Measurements from ENCODE around the gene FBXO47. TPM values are rescaled to one million over a fixed set of nuclear protein-coding genes. Genes with fewer than 3 reads are reported as not detected.
"Not testable (repeated sequence)": the region's sequence is repeated elsewhere in the genome, so short reads cannot be mapped to it uniquely, and the experiment has no call there.

FBXO47 gene
- total RNA-seq, 1 donor from 2014 or later, result not detected

DNA sequence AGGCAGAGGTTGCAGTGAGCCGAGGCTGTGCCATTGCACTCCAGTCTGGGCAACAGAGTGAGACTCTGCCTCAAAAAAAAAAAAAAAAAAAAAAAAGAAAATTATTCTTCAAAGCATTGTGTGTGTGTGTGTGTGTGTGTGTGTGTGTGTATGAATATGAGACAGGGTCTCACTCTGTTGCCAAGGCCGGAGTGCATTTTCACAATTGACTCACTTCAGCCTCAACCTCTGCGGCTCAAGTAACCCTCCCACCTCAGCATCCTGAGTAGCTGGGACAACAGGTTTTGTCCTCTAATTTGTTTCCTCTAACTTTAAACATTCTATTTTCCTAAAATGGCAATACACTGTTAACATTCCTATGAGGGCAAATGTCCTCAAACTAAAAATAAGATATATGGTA, 7.7 kb downstream of the FBXO47 start:
- no peaks in the 10 kb centered on the region for H3K36me3 Mint-ChIP-seq
- H3K4me3 ChIP-seq, result no peak overlapping the region
- no peaks in the 10 kb centered on the region for H3K36me3 ChIP-seq
- H3K9me3 Mint-ChIP-seq, result no peaks in the 10 kb centered on the region
- H3K4me3 Mint-ChIP-seq, result no peak overlapping the region
- DNase-seq (ENCODE audit: low spot score), result no peak
- H3K27ac Mint-ChIP-seq, result no peak overlapping the region
- H3K9ac ChIP-seq, result no peak overlapping the region
- no peaks in the 10 kb centered on the region for H3K4me1 Mint-ChIP-seq
- H3K9me3 ChIP-seq (ENCODE audit: low read depth), result no peaks in the 10 kb centered on the region
- no peaks in the 10 kb centered on the region for H3F3A ChIP-seq (ENCODE audit: low read depth)
- H3K27me3 Mint-ChIP-seq (ENCODE audit: insufficient read depth, low read depth), result peaks cover 2% of the 10 kb centered on the region
- no peaks in the 10 kb centered on the region for H3K79me2 ChIP-seq (ENCODE audit: low read depth)
- H2AFZ ChIP-seq (replicated peaks), result no peak overlapping the region
- no peaks in the 10 kb centered on the region for H3K4me1 ChIP-seq
- TF ChIP-seq EZH2phosphoT487 (IDR thresholded peaks at IDR 0.05), result no peak
- no peak for TF ChIP-seq EZH2 (IDR thresholded peaks at IDR 0.05)
- TF ChIP-seq, protein P1, sequence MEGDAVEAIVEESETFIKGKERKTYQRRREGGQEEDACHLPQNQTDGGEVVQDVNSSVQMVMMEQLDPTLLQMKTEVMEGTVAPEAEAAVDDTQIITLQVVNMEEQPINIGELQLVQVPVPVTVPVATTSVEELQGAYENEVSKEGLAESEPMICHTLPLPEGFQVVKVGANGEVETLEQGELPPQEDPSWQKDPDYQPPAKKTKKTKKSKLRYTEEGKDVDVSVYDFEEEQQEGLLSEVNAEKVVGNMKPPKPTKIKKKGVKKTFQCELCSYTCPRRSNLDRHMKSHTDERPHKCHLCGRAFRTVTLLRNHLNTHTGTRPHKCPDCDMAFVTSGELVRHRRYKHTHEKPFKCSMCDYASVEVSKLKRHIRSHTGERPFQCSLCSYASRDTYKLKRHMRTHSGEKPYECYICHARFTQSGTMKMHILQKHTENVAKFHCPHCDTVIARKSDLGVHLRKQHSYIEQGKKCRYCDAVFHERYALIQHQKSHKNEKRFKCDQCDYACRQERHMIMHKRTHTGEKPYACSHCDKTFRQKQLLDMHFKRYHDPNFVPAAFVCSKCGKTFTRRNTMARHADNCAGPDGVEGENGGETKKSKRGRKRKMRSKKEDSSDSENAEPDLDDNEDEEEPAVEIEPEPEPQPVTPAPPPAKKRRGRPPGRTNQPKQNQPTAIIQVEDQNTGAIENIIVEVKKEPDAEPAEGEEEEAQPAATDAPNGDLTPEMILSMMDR (IDR thresholded peaks at IDR 0.05), result no peak
- H3K27me3 ChIP-seq, result no peaks in the 10 kb centered on the region
- no peak overlapping the region for H3K27ac ChIP-seq
- H3K4me2 ChIP-seq, result no peak overlapping the region
- no peaks in the 10 kb centered on the region for H4K20me1 ChIP-seq (ENCODE audit: low read depth)

DNA sequence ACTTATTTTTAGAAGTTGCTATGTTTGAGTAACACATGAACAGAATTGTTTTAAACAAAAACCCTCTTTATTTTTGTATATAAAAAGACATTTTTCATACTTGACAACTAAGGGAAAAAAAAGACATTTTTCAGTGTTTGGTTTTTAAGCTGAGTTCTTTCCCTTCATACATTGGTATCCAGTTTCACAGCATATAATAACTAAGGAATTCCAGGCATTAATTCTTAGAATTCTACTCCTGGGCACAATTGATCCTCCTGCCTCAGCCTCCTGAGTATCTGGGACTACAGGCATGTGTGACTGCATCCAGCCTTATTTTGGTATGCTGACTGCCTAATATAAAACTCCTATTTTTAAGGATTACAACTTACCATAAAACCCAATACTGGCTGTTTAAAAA, 8.4 kb downstream of the FBXO47 start:
- Mint-ChIP-seq H3K9me3 (no peaks in the 10 kb centered on the region), H3K27ac (no peak overlapping the region), H3K4me3 (no peak overlapping the region), H3K36me3 (no peaks in the 10 kb centered on the region), H3K27me3 (ENCODE audit: insufficient read depth, low read depth) (peaks cover 2% of the 10 kb centered on the region), H3K4me1 (no peaks in the 10 kb centered on the region)
- H3K9ac ChIP-seq, result no peak overlapping the region
- no peak overlapping the region for H3K4me2 ChIP-seq
- no peak overlapping the region for H2AFZ ChIP-seq (replicated peaks)
- H4K20me1 ChIP-seq (ENCODE audit: low read depth), result no peaks in the 10 kb centered on the region
- H3K36me3 ChIP-seq, result no peaks in the 10 kb centered on the region
- no peaks in the 10 kb centered on the region for H3K4me1 ChIP-seq
- no peaks in the 10 kb centered on the region for H3K79me2 ChIP-seq (ENCODE audit: low read depth)
- no peak overlapping the region for H3K4me3 ChIP-seq
- no peaks in the 10 kb centered on the region for H3F3A ChIP-seq (ENCODE audit: low read depth)
- DNase-seq (ENCODE audit: low spot score), result no peak
- no peak overlapping the region for H3K27ac ChIP-seq
- TF ChIP-seq EZH2 (IDR thresholded peaks at IDR 0.05), result no peak
- no peak for TF ChIP-seq EZH2phosphoT487 (IDR thresholded peaks at IDR 0.05)
- TF ChIP-seq, protein P1 (IDR thresholded peaks at IDR 0.05), result no peak
- no peaks in the 10 kb centered on the region for H3K9me3 ChIP-seq (ENCODE audit: low read depth)
- H3K27me3 ChIP-seq, result no peaks in the 10 kb centered on the region

DNA sequence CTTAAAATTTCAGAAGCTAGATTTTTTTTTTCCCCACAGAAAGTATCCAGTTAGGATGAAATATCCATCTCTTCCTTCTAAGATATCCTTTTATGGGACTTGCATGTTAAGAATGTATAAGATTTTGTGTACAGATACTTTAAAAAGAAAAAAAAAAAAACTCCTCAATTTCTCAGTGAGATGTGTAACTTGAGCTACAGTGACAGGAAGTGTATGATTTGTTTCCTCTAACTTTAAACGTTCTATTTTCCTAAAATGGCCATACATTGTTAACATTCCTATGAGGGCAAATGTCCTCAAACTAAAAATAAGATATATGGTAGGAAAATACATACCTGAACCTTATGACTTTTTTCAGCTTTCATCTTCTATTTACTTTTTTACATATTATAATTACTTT, 8.9 kb downstream of the FBXO47 start:
- Mint-ChIP-seq H3K9me3 (no peaks in the 10 kb centered on the region), H3K36me3 (no peaks in the 10 kb centered on the region), H3K27ac (no peak overlapping the region), H3K4me3 (no peak overlapping the region), H3K4me1 (no peaks in the 10 kb centered on the region), H3K27me3 (ENCODE audit: insufficient read depth, low read depth) (peaks cover 2% of the 10 kb centered on the region)
- H2AFZ ChIP-seq (replicated peaks), result no peak overlapping the region
- no peaks in the 10 kb centered on the region for H3K36me3 ChIP-seq
- H3K79me2 ChIP-seq (ENCODE audit: low read depth), result no peaks in the 10 kb centered on the region
- H3K4me1 ChIP-seq, result no peaks in the 10 kb centered on the region
- no peak for DNase-seq (ENCODE audit: low spot score)
- no peak overlapping the region for H3K4me3 ChIP-seq
- H3K9ac ChIP-seq, result no peak overlapping the region
- H3K9me3 ChIP-seq (ENCODE audit: low read depth), result no peaks in the 10 kb centered on the region
- TF ChIP-seq EZH2 (IDR thresholded peaks at IDR 0.05) (no peak), EZH2phosphoT487 (IDR thresholded peaks at IDR 0.05) (no peak)
- TF ChIP-seq, protein P1 (IDR thresholded peaks at IDR 0.05), result no peak
- H3F3A ChIP-seq (ENCODE audit: low read depth), result no peaks in the 10 kb centered on the region
- H3K27ac ChIP-seq, result no peak overlapping the region
- no peaks in the 10 kb centered on the region for H4K20me1 ChIP-seq (ENCODE audit: low read depth)
- H3K27me3 ChIP-seq, result no peaks in the 10 kb centered on the region
- no peak overlapping the region for H3K4me2 ChIP-seq

DNA sequence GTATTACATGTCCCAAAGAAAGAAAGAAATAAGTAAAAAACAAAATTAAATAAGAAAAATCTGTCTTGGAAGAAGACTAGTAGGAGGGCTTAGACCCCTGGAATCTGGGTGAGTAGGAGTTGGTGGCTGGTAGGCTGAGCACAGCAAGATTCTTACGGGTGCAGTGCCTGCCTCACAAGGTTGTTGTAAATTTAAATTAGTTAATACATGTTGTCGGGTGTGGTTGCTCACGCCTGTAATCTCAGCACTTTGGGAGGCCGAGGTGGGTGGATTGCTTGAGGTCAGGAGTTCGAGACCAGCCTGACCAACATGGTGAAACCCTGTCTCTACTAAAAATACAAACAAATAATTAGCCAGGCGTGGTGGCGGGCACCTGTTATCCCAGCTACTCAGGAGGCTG, 13.4 kb downstream of the FBXO47 start:
- not testable (repeated sequence) for H3K4me3 Mint-ChIP-seq; H3K27ac Mint-ChIP-seq; H3K27me3 ChIP-seq; H3K4me2 ChIP-seq; H2AFZ ChIP-seq (replicated peaks); H3K79me2 ChIP-seq (ENCODE audit: low read depth); H3K9ac ChIP-seq; H4K20me1 ChIP-seq (ENCODE audit: low read depth); H3K9me3 Mint-ChIP-seq; H3K27me3 Mint-ChIP-seq (ENCODE audit: insufficient read depth, low read depth); H3K9me3 ChIP-seq (ENCODE audit: low read depth); H3K27ac ChIP-seq; H3K4me1 ChIP-seq; DNase-seq (ENCODE audit: low spot score); H3K4me3 ChIP-seq; H3K36me3 Mint-ChIP-seq; H3K4me1 Mint-ChIP-seq; H3F3A ChIP-seq (ENCODE audit: low read depth); H3K36me3 ChIP-seq
